Panc1 (cell line): ENCODE measurements around the gene ARHGAP33. TPM values are rescaled to one million over a fixed set of nuclear protein-coding genes. Genes with fewer than 3 reads are reported as not detected.

Source experiments
- ATAC-seq: fragments of 200-7000 bp; cut with Tn5 transposase; 2 replicates; pipeline ENCODE4 v1.9.1; 2020; ENCODE audit warnings: mild to moderate bottlenecking, moderate library complexity
- BruUV-seq: library from RNA; stranded (reverse); fragments of 400-500 nt; replicated peaks from 2 replicates; lab custom pipeline; 2021; lab: Mats Ljungman, UMichigan
- CTCF ChIA-PET: fragments of 300-600 bp; sonication (Branson Sonifier 250); formaldehyde crosslinking; loops from one replicate; lab custom pipeline; 2022; ENCODE audit warnings: antibody characterized with exemption; lab: Charles Lee
- POLR2A ChIA-PET: fragments of 300-600 bp; sonication (Branson Sonifier 250); formaldehyde crosslinking; loops from one replicate; lab custom pipeline; 2022; ENCODE audit warnings: antibody characterized with exemption; lab: Charles Lee
- DNase-seq: peaks from one replicate; pipeline ENCODE4 v3.0.0-alpha.2; 2010; ENCODE audit warnings: low read depth, low spot score
- H3K27ac ChIP-seq: 2 replicates; pipeline ENCODE4 v1.5.1; 2011; ENCODE audit warnings: mild to moderate bottlenecking, low read length, inconsistent platforms
- H3K27me3 ChIP-seq: fragments of 200-500 bp; sonication (Bioruptor generic); 2 replicates; pipeline ENCODE4 v1.6.0; 2014; ENCODE audit warnings: low read length, inconsistent platforms; ENCODE audit not compliant: control insufficient read depth, insufficient read depth
- H3K36me3 ChIP-seq: fragments of 200-500 bp; sonication (Bioruptor generic); 2 replicates; pipeline ENCODE4 v1.5.1; 2014; ENCODE audit warnings: inconsistent platforms, mild to moderate bottlenecking, low read length, moderate library complexity; ENCODE audit not compliant: control insufficient read depth, insufficient read depth
- H3K4me1 ChIP-seq: 2 replicates; pipeline ENCODE4 v1.5.1; 2011; ENCODE audit warnings: inconsistent platforms, mild to moderate bottlenecking, low read length, moderate library complexity; ENCODE audit not compliant: control insufficient read depth, insufficient read depth
- H3K4me3 ChIP-seq, 2 experiments: 2 replicates each; pipeline ENCODE4 v1.5.1; 2011 to 2012; ENCODE audit warnings: low read depth in 2 of 2, low read length in 2 of 2, mild to moderate bottlenecking in 2 of 2, inconsistent platforms in 1 of 2, moderate library complexity in 1 of 2
- H3K9me3 ChIP-seq: fragments of 200-500 bp; sonication (Bioruptor generic); 2 replicates; pipeline ENCODE4 v1.5.1; 2014; ENCODE audit warnings: low read depth, mild to moderate bottlenecking, inconsistent platforms, low read length, moderate library complexity; ENCODE audit not compliant: control insufficient read depth, insufficient read depth
- POLR2AphosphoS5 ChIP-seq: IDR thresholded peaks from 2 replicates; pipeline ENCODE4 v1.6.1; 2012; ENCODE audit warnings: mild to moderate bottlenecking, low read depth, low read length, moderate library complexity
- SIN3A ChIP-seq: IDR thresholded peaks from 2 replicates; pipeline ENCODE4 v1.6.1; 2012; ENCODE audit warnings: low read depth, mild to moderate bottlenecking, low read length, moderate library complexity, borderline replicate concordance; ENCODE audit not compliant: insufficient read depth
- TCF7L2 ChIP-seq: IDR thresholded peaks from 2 replicates; pipeline ENCODE4 v1.6.1; 2011; ENCODE audit warnings: mild to moderate bottlenecking, low read depth, low read length, inconsistent platforms
- in situ Hi-C: cut with HindIII; loops from 2 replicates; pipeline ENCODE4 v1.10.0; 2016; ENCODE audit warnings: low sequenced_read_pairs, low pct_unique_long_range_greater_than_20kb
- intact Hi-C: fragments of 100-400 bp; cut with micrococcal nuclease; formaldehyde crosslinking; loops from one replicate; pipeline ENCODE4 v1.10.0; 2022; ENCODE audit not compliant: unreplicated experiment
- total RNA-seq: library from RNA; stranded (reverse); gene quantifications from one replicate; pipeline ENCODE4 v1.2.1, GENCODE V29; 2021; ENCODE audit not compliant: unreplicated experiment
- TF ChIP-seq, protein P1 (sequence below), 2 experiments: IDR thresholded peaks; 2 replicates each; pipeline ENCODE4 v1.6.1; 2011 to 2012; ENCODE audit warnings: low read depth in 2 of 2, control low read depth in 1 of 2, low read length in 1 of 2, mild to moderate bottlenecking in 1 of 2, moderate library complexity in 1 of 2; ENCODE audit not compliant: insufficient read depth in 1 of 2
- TF ChIP-seq, protein P2 (sequence below): fragments of 450-650 bp; IDR thresholded peaks from 2 replicates; pipeline ENCODE4 v1.5.1; 2017; ENCODE audit warnings: mild to moderate bottlenecking

Gene ARHGAP33
- total RNA-seq, 1 experiment from 2014 or later = 35.8 TPM

DNA sequence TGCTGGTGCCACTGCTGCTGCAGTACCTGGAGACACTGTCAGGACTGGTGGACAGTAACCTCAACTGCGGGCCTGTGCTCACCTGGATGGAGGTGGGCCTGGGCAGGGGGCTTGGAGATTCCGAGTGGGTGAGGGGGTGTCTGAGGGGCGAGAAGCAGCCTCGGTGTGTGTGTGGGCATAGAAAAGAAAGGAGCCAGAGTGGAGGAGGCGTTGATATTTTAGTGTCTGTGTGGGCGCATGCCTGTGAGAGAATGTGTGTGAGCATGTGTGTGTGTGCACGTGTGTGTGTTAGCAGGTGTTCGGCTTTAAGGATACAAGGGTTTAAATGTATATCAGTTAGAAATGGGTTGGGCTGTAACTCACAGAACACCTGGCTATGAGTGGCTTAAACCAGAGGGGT is 3.7 kb downstream of the ARHGAP33 start:
- H3K4me3 ChIP-seq = no peak overlapping the region
- no peaks in the 10 kb centered on the region for H3K9me3 ChIP-seq
- intact Hi-C loops (no loop called here), in situ Hi-C loops (no loop called here)
- POLR2A ChIA-PET = no interaction called here
- H3K4me1 ChIP-seq = peaks cover 11% of the 10 kb centered on the region; the same call in 1 of the 2 replicates
- no peak overlapping the region for H3K27ac ChIP-seq
- no peaks in the 10 kb centered on the region for H3K27me3 ChIP-seq
- CTCF ChIA-PET = no interaction called here
- ATAC-seq (no peak), DNase-seq (no peak)
- no peaks in the 10 kb centered on the region for H3K36me3 ChIP-seq
- TF ChIP-seq SIN3A (no peak), POLR2AphosphoS5 (no peak), TCF7L2 (no peak)
- TF ChIP-seq, protein P1, sequence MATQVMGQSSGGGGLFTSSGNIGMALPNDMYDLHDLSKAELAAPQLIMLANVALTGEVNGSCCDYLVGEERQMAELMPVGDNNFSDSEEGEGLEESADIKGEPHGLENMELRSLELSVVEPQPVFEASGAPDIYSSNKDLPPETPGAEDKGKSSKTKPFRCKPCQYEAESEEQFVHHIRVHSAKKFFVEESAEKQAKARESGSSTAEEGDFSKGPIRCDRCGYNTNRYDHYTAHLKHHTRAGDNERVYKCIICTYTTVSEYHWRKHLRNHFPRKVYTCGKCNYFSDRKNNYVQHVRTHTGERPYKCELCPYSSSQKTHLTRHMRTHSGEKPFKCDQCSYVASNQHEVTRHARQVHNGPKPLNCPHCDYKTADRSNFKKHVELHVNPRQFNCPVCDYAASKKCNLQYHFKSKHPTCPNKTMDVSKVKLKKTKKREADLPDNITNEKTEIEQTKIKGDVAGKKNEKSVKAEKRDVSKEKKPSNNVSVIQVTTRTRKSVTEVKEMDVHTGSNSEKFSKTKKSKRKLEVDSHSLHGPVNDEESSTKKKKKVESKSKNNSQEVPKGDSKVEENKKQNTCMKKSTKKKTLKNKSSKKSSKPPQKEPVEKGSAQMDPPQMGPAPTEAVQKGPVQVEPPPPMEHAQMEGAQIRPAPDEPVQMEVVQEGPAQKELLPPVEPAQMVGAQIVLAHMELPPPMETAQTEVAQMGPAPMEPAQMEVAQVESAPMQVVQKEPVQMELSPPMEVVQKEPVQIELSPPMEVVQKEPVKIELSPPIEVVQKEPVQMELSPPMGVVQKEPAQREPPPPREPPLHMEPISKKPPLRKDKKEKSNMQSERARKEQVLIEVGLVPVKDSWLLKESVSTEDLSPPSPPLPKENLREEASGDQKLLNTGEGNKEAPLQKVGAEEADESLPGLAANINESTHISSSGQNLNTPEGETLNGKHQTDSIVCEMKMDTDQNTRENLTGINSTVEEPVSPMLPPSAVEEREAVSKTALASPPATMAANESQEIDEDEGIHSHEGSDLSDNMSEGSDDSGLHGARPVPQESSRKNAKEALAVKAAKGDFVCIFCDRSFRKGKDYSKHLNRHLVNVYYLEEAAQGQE (IDR thresholded peaks at IDR 0.05; ENCODE audit: insufficient read depth in 1 of 2, low read depth in 2 of 2, low read length in 1 of 2) = no peak
- TF ChIP-seq, protein P2, sequence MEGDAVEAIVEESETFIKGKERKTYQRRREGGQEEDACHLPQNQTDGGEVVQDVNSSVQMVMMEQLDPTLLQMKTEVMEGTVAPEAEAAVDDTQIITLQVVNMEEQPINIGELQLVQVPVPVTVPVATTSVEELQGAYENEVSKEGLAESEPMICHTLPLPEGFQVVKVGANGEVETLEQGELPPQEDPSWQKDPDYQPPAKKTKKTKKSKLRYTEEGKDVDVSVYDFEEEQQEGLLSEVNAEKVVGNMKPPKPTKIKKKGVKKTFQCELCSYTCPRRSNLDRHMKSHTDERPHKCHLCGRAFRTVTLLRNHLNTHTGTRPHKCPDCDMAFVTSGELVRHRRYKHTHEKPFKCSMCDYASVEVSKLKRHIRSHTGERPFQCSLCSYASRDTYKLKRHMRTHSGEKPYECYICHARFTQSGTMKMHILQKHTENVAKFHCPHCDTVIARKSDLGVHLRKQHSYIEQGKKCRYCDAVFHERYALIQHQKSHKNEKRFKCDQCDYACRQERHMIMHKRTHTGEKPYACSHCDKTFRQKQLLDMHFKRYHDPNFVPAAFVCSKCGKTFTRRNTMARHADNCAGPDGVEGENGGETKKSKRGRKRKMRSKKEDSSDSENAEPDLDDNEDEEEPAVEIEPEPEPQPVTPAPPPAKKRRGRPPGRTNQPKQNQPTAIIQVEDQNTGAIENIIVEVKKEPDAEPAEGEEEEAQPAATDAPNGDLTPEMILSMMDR = no peak
- no TSS peak for BruUV-seq

DNA sequence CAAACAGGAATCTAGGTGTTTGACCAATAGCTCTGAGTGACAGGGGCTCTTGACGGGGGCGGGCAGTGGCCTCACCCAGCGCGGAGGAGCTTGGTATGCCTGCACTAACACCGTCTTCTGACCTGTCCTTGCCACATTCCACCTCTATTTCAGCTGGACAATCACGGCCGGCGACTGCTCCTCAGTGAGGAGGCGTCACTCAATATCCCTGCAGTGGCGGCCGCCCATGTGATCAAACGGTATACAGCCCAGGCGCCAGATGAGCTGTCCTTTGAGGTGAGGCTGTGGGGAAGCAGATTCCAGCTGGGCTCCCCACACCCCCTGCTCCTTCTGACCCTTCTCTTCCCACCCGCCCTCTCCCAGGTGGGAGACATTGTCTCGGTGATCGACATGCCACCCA is 4.7 kb downstream of the ARHGAP33 start:
- TF ChIP-seq, protein P1 (IDR thresholded peaks at IDR 0.05; ENCODE audit: insufficient read depth in 1 of 2, low read depth in 2 of 2, low read length in 1 of 2) = no peak
- no peak for TF ChIP-seq POLR2AphosphoS5
- TF ChIP-seq, protein P2 = no peak
- no peak for TF ChIP-seq TCF7L2
- TF ChIP-seq SIN3A = no peak
- DNase-seq (no peak), ATAC-seq (no peak)
- no TSS peak for BruUV-seq
- intact Hi-C loops = no loop called here
- Histone ChIP-seq H3K4me1 (peaks cover 7% of the 10 kb centered on the region; the same call in 1 of the 2 replicates), H3K9me3 (no peaks in the 10 kb centered on the region), H3K27me3 (no peaks in the 10 kb centered on the region), H3K36me3 (no peaks in the 10 kb centered on the region), H3K27ac (no peak overlapping the region), H3K4me3 (no peak overlapping the region)
- ChIA-PET CTCF (no interaction called here), POLR2A (no interaction called here)
- in situ Hi-C loops = no loop called here
